Fibroblast of villous mesenchyme (primary cell): ENCODE measurements around the gene CAPN11. TPM values are rescaled to one million over a fixed set of nuclear protein-coding genes. Genes with fewer than 3 reads are reported as not detected.

ENCODE experiments used
- small RNA-seq: library from RNA; depleted of rRNA; stranded (forward); fragments of <200 nt; gene quantifications from one replicate; pipeline ENCODE3, GENCODE V24; 2012
- total RNA-seq: library from RNA; depleted of rRNA; stranded (reverse); fragments of >200 nt; gene quantifications from 2 replicates; pipeline ENCODE4 v1.2.3, GENCODE V29; 2012

The CAPN11 gene
- total RNA-seq, 1 donor: not detected

Small RNA genes within 50 kb of the gene (small RNA-seq; reads per million reads assigned to genes)
- gene RN7SL811P: not detected

Other genes with a start within 250 kb of the CAPN11 start
- 47.5 and 51.9 TPM in 2 replicates for gene MRPL14, start 31.4 kb upstream of the CAPN11 start, total RNA-seq
- gene TMEM63B, start 31.3 kb upstream of the CAPN11 start, total RNA-seq: 21.3 and 32.4 TPM in 2 replicates
- gene MYMX, start 58.1 kb downstream of the CAPN11 start, total RNA-seq: not detected in 2 replicates
- gene SLC29A1, start 64.8 kb downstream of the CAPN11 start, total RNA-seq: 7.1 and 9.5 TPM in 2 replicates
- gene HSP90AB1, start 88.3 kb downstream of the CAPN11 start, total RNA-seq: 573 and 928 TPM in 2 replicates
- gene SLC35B2, start 98.7 kb downstream of the CAPN11 start, total RNA-seq: 84.7 and 92.8 TPM in 2 replicates
- 12.2 and 17.7 TPM in 2 replicates for gene NFKBIE, start 106.7 kb downstream of the CAPN11 start, total RNA-seq
- gene TMEM151B, start 111.6 kb downstream of the CAPN11 start, total RNA-seq: under 0.01 TPM in 1 of 2 replicates, not detected in the other
- 10.0 and 16.0 TPM in 2 replicates for gene AARS2, start 154.5 kb downstream of the CAPN11 start, total RNA-seq
- gene SPATS1, start 183.8 kb downstream of the CAPN11 start, total RNA-seq: not detected in 2 replicates
- gene CDC5L, start 228.9 kb downstream of the CAPN11 start, total RNA-seq: 17.7 and 24.2 TPM in 2 replicates